ENCODE measurements around the gene CCN5. TPM values are rescaled to one million over a fixed set of nuclear protein-coding genes. Genes with fewer than 3 reads are reported as not detected.

Gene CCN5
- total and polyA plus RNA-seq, 9 donors, result 47.4 to 296 (median 183) TPM

GRCh38 chr20:44678242-44678641 is 36.9 kb upstream of the CCN5 start:
- WGBS, 3 donors, result 17 to 72% (median 54%) methylated on average over 2 of the region's 2 CpGs
- intact Hi-C loops (cut with DNase I), result no loop called here

GRCh38 chr20:44678990-44679611 is 36.1 kb upstream of the CCN5 start:
- H3K4me1 ChIP-seq (ENCODE audit: insufficient read depth), result no peaks in the 10 kb centered on the region
- DNase-seq, result no peak
- no peaks in the 10 kb centered on the region for H3K27me3 ChIP-seq
- no peak for TF ChIP-seq POLR2A (IDR thresholded peaks at IDR 0.05)
- no peak for TF ChIP-seq CTCF (IDR thresholded peaks at IDR 0.05)
- no peak for TF ChIP-seq EP300 (IDR thresholded peaks at IDR 0.05)
- H3K4me3 ChIP-seq, result no peak overlapping the region
- WGBS, 3 donors, result 84 to 93% (median 89%) methylated on average over 12 of the region's 12 CpGs
- no peak overlapping the region for H3K27ac ChIP-seq
- intact Hi-C loops (cut with DNase I), result no loop called here
- no peaks in the 10 kb centered on the region for H3K36me3 ChIP-seq
- H3K9me3 ChIP-seq, result no peaks in the 10 kb centered on the region

More at GRCh38 chr20:44678242-44678641, 36.9 kb upstream of the CCN5 start:
- H3K27me3 ChIP-seq, result no peaks in the 10 kb centered on the region
- H3K27ac ChIP-seq, result no peak overlapping the region
- H3K36me3 ChIP-seq, result no peaks in the 10 kb centered on the region
- no peaks in the 10 kb centered on the region for H3K4me1 ChIP-seq (ENCODE audit: insufficient read depth)
- H3K4me3 ChIP-seq, result no peak overlapping the region
- no peaks in the 10 kb centered on the region for H3K9me3 ChIP-seq
- no peak for TF ChIP-seq POLR2A (IDR thresholded peaks at IDR 0.05)
- TF ChIP-seq CTCF (IDR thresholded peaks at IDR 0.05), result no peak
- TF ChIP-seq EP300 (IDR thresholded peaks at IDR 0.05), result no peak
- no peak for DNase-seq

GRCh38 chr20:44681796-44682566 is 33.2 kb upstream of the CCN5 start:
- intact Hi-C loops (cut with DNase I), result loop anchor here in 3 of 4 donors (5.0 to 10.0 kb wide), 3 partner anchors 183 to 295 kb away; no protein-coding TSS in a partner anchor
- 90 to 92% (median 92%) methylated on average over 11 of the region's 11 CpGs for WGBS, 3 donors
- Histone ChIP-seq H3K4me1 (ENCODE audit: insufficient read depth) (peaks cover 2% of the 10 kb centered on the region), H3K36me3 (no peaks in the 10 kb centered on the region), H3K27me3 (no peaks in the 10 kb centered on the region), H3K9me3 (no peaks in the 10 kb centered on the region), H3K27ac (no peak overlapping the region), H3K4me3 (no peak overlapping the region)
- DNase-seq, result no peak
- no peak for TF ChIP-seq EP300 (IDR thresholded peaks at IDR 0.05)
- TF ChIP-seq POLR2A (IDR thresholded peaks at IDR 0.05), result no peak
- TF ChIP-seq CTCF (IDR thresholded peaks at IDR 0.05), result no peak

- Histone ChIP-seq H3K36me3 (no peaks in the 10 kb centered on the region), H3K27ac (no peak overlapping the region), H3K4me3 (no peak overlapping the region), H3K27me3 (no peaks in the 10 kb centered on the region), H3K4me1 (ENCODE audit: insufficient read depth) (peaks cover 2% of the 10 kb centered on the region), H3K9me3 (no peaks in the 10 kb centered on the region)
- TF ChIP-seq EP300 (IDR thresholded peaks at IDR 0.05) (no peak), CTCF (IDR thresholded peaks at IDR 0.05) (peak in 1 of 3 donors; percentile 44), POLR2A (IDR thresholded peaks at IDR 0.05) (no peak)
- intact Hi-C loops (cut with DNase I), result loop anchor here (2.0 to 10.0 kb wide), 4 partner anchors 49 to 294 kb away; no protein-coding TSS in a partner anchor
- DNase-seq, result no peak
- WGBS, 3 donors, result 30 to 59% (median 57%) methylated on average over 10 of the region's 10 CpGs
Measured at GRCh38 chr20:44683263-44684046, 31.7 kb upstream of the CCN5 start.

Data from ovary (tissue), 9 donors.